Panc1 (cell line): ENCODE results near the gene DAPK1. TPM values are rescaled to one million over a fixed set of nuclear protein-coding genes. Genes with fewer than 3 reads are reported as not detected.

Source experiments
- ATAC-seq: fragments of 200-7000 bp; cut with Tn5 transposase; 2 replicates; pipeline ENCODE4 v1.9.1; 2020; ENCODE audit warnings: mild to moderate bottlenecking, moderate library complexity
- BruUV-seq: library from RNA; stranded (reverse); fragments of 400-500 nt; replicated peaks from 2 replicates; lab custom pipeline; 2021; lab: Mats Ljungman, UMichigan
- CTCF ChIA-PET: fragments of 300-600 bp; sonication (Branson Sonifier 250); formaldehyde crosslinking; loops from one replicate; lab custom pipeline; 2022; ENCODE audit warnings: antibody characterized with exemption; lab: Charles Lee
- POLR2A ChIA-PET: fragments of 300-600 bp; sonication (Branson Sonifier 250); formaldehyde crosslinking; loops from one replicate; lab custom pipeline; 2022; ENCODE audit warnings: antibody characterized with exemption; lab: Charles Lee
- DNase-seq: peaks from one replicate; pipeline ENCODE4 v3.0.0-alpha.2; 2010; ENCODE audit warnings: low read depth, low spot score
- H3K27ac ChIP-seq: 2 replicates; pipeline ENCODE4 v1.5.1; 2011; ENCODE audit warnings: mild to moderate bottlenecking, low read length, inconsistent platforms
- H3K27me3 ChIP-seq: fragments of 200-500 bp; sonication (Bioruptor generic); 2 replicates; pipeline ENCODE4 v1.6.0; 2014; ENCODE audit warnings: low read length, inconsistent platforms; ENCODE audit not compliant: control insufficient read depth, insufficient read depth
- H3K36me3 ChIP-seq: fragments of 200-500 bp; sonication (Bioruptor generic); 2 replicates; pipeline ENCODE4 v1.5.1; 2014; ENCODE audit warnings: inconsistent platforms, mild to moderate bottlenecking, low read length, moderate library complexity; ENCODE audit not compliant: control insufficient read depth, insufficient read depth
- H3K4me1 ChIP-seq: 2 replicates; pipeline ENCODE4 v1.5.1; 2011; ENCODE audit warnings: inconsistent platforms, mild to moderate bottlenecking, low read length, moderate library complexity; ENCODE audit not compliant: control insufficient read depth, insufficient read depth
- H3K4me3 ChIP-seq, 2 experiments: 2 replicates each; pipeline ENCODE4 v1.5.1; 2011 to 2012; ENCODE audit warnings: low read depth in 2 of 2, low read length in 2 of 2, mild to moderate bottlenecking in 2 of 2, inconsistent platforms in 1 of 2, moderate library complexity in 1 of 2
- H3K9me3 ChIP-seq: fragments of 200-500 bp; sonication (Bioruptor generic); 2 replicates; pipeline ENCODE4 v1.5.1; 2014; ENCODE audit warnings: low read depth, mild to moderate bottlenecking, inconsistent platforms, low read length, moderate library complexity; ENCODE audit not compliant: control insufficient read depth, insufficient read depth
- POLR2AphosphoS5 ChIP-seq: IDR thresholded peaks from 2 replicates; pipeline ENCODE4 v1.6.1; 2012; ENCODE audit warnings: mild to moderate bottlenecking, low read depth, low read length, moderate library complexity
- SIN3A ChIP-seq: IDR thresholded peaks from 2 replicates; pipeline ENCODE4 v1.6.1; 2012; ENCODE audit warnings: low read depth, mild to moderate bottlenecking, low read length, moderate library complexity, borderline replicate concordance; ENCODE audit not compliant: insufficient read depth
- TCF7L2 ChIP-seq: IDR thresholded peaks from 2 replicates; pipeline ENCODE4 v1.6.1; 2011; ENCODE audit warnings: mild to moderate bottlenecking, low read depth, low read length, inconsistent platforms
- in situ Hi-C: cut with HindIII; loops from 2 replicates; pipeline ENCODE4 v1.10.0; 2016; ENCODE audit warnings: low sequenced_read_pairs, low pct_unique_long_range_greater_than_20kb
- intact Hi-C: fragments of 100-400 bp; cut with micrococcal nuclease; formaldehyde crosslinking; loops from one replicate; pipeline ENCODE4 v1.10.0; 2022; ENCODE audit not compliant: unreplicated experiment
- total RNA-seq: library from RNA; stranded (reverse); gene quantifications from one replicate; pipeline ENCODE4 v1.2.1, GENCODE V29; 2021; ENCODE audit not compliant: unreplicated experiment
- TF ChIP-seq, protein P1 (sequence below), 2 experiments: IDR thresholded peaks; 2 replicates each; pipeline ENCODE4 v1.6.1; 2011 to 2012; ENCODE audit warnings: low read depth in 2 of 2, control low read depth in 1 of 2, low read length in 1 of 2, mild to moderate bottlenecking in 1 of 2, moderate library complexity in 1 of 2; ENCODE audit not compliant: insufficient read depth in 1 of 2
- TF ChIP-seq, protein P2 (sequence below): fragments of 450-650 bp; IDR thresholded peaks from 2 replicates; pipeline ENCODE4 v1.5.1; 2017; ENCODE audit warnings: mild to moderate bottlenecking

DAPK1 gene
- total RNA-seq, 1 experiment from 2014 or later = 0.87 TPM

DNA sequence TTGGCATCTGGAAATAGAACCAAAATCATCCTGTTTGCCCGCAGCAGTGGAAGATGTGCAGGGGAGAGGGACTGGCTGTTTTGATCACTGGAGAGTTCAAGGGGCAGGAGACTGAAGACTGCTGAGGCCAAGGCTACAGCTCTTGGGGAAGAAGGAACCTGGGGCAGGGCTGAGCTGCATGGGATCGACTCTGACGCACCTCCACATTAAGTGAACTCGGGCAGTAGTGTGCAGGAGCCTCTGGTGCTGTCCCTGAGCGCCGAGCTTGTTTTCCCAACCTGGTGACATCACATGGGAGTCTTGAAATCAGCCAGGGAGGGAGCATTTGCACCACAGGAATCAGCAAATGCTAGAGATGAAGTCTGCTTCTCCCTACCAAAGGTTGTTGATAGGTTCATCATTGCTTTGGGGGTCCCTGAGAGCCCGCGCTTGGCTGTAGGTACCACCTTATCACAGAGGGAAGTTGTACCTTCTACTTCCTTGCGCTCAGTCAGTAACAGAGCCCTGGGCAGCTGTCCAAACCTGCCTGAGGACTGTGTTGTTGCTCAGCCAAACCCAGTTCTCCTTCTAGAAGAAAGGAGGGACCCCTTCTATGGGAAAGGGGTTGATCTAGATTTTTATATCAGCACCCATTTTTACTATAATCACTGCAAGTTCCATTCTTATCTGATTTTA is 175.9 kb downstream of the DAPK1 start:
- H3K27me3 ChIP-seq = no peaks in the 10 kb centered on the region
- DNase-seq (no peak), ATAC-seq (no peak)
- ChIA-PET CTCF (no interaction called here), POLR2A (no interaction called here)
- in situ Hi-C loops (no loop called here), intact Hi-C loops (no loop called here)
- no peak overlapping the region for H3K4me3 ChIP-seq
- no TSS peak for BruUV-seq
- H3K9me3 ChIP-seq = no peaks in the 10 kb centered on the region
- H3K36me3 ChIP-seq = no peaks in the 10 kb centered on the region
- no peak overlapping the region for H3K27ac ChIP-seq
- TF ChIP-seq, protein P1, sequence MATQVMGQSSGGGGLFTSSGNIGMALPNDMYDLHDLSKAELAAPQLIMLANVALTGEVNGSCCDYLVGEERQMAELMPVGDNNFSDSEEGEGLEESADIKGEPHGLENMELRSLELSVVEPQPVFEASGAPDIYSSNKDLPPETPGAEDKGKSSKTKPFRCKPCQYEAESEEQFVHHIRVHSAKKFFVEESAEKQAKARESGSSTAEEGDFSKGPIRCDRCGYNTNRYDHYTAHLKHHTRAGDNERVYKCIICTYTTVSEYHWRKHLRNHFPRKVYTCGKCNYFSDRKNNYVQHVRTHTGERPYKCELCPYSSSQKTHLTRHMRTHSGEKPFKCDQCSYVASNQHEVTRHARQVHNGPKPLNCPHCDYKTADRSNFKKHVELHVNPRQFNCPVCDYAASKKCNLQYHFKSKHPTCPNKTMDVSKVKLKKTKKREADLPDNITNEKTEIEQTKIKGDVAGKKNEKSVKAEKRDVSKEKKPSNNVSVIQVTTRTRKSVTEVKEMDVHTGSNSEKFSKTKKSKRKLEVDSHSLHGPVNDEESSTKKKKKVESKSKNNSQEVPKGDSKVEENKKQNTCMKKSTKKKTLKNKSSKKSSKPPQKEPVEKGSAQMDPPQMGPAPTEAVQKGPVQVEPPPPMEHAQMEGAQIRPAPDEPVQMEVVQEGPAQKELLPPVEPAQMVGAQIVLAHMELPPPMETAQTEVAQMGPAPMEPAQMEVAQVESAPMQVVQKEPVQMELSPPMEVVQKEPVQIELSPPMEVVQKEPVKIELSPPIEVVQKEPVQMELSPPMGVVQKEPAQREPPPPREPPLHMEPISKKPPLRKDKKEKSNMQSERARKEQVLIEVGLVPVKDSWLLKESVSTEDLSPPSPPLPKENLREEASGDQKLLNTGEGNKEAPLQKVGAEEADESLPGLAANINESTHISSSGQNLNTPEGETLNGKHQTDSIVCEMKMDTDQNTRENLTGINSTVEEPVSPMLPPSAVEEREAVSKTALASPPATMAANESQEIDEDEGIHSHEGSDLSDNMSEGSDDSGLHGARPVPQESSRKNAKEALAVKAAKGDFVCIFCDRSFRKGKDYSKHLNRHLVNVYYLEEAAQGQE (IDR thresholded peaks at IDR 0.05; ENCODE audit: insufficient read depth in 1 of 2, low read depth in 2 of 2, low read length in 1 of 2) = no peak
- TF ChIP-seq POLR2AphosphoS5 = no peak
- TF ChIP-seq, protein P2, sequence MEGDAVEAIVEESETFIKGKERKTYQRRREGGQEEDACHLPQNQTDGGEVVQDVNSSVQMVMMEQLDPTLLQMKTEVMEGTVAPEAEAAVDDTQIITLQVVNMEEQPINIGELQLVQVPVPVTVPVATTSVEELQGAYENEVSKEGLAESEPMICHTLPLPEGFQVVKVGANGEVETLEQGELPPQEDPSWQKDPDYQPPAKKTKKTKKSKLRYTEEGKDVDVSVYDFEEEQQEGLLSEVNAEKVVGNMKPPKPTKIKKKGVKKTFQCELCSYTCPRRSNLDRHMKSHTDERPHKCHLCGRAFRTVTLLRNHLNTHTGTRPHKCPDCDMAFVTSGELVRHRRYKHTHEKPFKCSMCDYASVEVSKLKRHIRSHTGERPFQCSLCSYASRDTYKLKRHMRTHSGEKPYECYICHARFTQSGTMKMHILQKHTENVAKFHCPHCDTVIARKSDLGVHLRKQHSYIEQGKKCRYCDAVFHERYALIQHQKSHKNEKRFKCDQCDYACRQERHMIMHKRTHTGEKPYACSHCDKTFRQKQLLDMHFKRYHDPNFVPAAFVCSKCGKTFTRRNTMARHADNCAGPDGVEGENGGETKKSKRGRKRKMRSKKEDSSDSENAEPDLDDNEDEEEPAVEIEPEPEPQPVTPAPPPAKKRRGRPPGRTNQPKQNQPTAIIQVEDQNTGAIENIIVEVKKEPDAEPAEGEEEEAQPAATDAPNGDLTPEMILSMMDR = no peak
- TF ChIP-seq SIN3A = no peak
- no peak for TF ChIP-seq TCF7L2
- H3K4me1 ChIP-seq = no peaks in the 10 kb centered on the region

DNA sequence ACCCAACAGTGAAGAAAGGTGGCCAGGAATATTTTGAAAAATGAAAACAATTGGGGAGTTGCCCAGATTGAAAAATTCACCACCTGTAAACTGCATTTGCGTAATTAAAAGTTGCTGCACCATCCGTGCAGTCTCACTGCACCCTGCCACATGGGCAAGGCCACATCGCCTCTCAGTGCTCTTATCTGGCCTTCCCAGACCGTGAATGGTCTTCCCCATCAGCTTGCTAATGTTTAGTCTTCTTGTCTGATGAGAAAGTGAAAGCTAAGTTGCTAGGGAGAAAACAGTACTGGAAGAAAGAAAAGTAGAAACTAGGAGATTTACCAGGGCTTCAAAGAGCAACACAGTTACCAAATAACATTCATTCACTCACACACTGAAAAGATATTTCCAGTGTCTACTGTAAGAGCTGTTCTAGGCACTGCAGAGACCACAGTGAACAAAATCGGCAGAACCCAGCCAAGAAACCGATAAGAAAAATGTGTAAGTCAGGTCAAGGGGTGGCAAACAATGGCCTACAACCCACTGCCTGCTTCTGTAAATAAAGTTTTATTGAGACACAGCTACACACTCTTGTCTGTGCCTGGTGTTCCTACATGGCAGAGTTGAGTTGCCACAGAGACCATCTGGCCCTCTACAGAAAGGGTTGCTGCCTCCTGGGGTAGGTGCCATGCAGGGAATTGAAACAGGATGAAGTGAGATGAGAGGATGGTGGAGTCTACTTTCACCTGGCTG is 177.1 kb downstream of the DAPK1 start:
- ChIA-PET POLR2A (no interaction called here), CTCF (no interaction called here)
- Histone ChIP-seq H3K36me3 (no peaks in the 10 kb centered on the region), H3K4me3 (no peak overlapping the region), H3K9me3 (no peaks in the 10 kb centered on the region), H3K27ac (no peak overlapping the region), H3K4me1 (no peaks in the 10 kb centered on the region), H3K27me3 (no peaks in the 10 kb centered on the region)
- no TSS peak for BruUV-seq
- in situ Hi-C loops = no loop called here
- DNase-seq (no peak), ATAC-seq (no peak)
- intact Hi-C loops = no loop called here
- TF ChIP-seq SIN3A (no peak), TCF7L2 (no peak), POLR2AphosphoS5 (no peak)
- TF ChIP-seq, protein P1 (IDR thresholded peaks at IDR 0.05; ENCODE audit: insufficient read depth in 1 of 2, low read depth in 2 of 2, low read length in 1 of 2) = no peak
- TF ChIP-seq, protein P2 = no peak
